ENCODE results near the gene MATN1. TPM values are rescaled to one million over a fixed set of nuclear protein-coding genes. Genes with fewer than 3 reads are reported as not detected.
A peak's percentile ranks its signal among the peaks of the same experiment; 100 is the strongest.

The MATN1 gene
- polyA plus RNA-seq, 1 donor (not counting 4 experiments of a cell fraction or from before 2014, with no cell fraction given) = 0.05 TPM

GRCh38 chr1:30701258-30701633, 22.1 kb downstream of the MATN1 start:
- Histone ChIP-seq H4K20me1 (ENCODE audit: control insufficient read depth, extremely low read depth, insufficient read depth, low read length) (no peaks in the 10 kb centered on the region), H3K79me2 (ENCODE audit: control insufficient read depth, insufficient read depth, low read length) (no peaks in the 10 kb centered on the region), H3K36me3 (ENCODE audit: control insufficient read depth in 2 of 2, extremely low read depth in 1 of 2, insufficient read depth in 2 of 2, low read length in 2 of 2) (no peaks in the 10 kb centered on the region), H3K9ac (ENCODE audit: control insufficient read depth, extremely low read depth, insufficient read depth, low read length) (no peak overlapping the region), H3K4me1 (ENCODE audit: control insufficient read depth, extremely low read depth, insufficient read depth, low read length) (peaks cover 25% of the 10 kb centered on the region), H2AFZ (ENCODE audit: control insufficient read depth, low read length) (peak overlapping the region; percentile 88), H3K27me3 (ENCODE audit: control insufficient read depth, extremely low read depth, insufficient read depth, low read length) (no peaks in the 10 kb centered on the region), H3K4me2 (ENCODE audit: control insufficient read depth, extremely low read depth, insufficient read depth, low read depth, low read length) (peak overlapping the region; percentile 65), H3K9me1 (ENCODE audit: control insufficient read depth, extremely low read depth, insufficient read depth, low read length) (no peaks in the 10 kb centered on the region), H3K9me3 (ENCODE audit: control insufficient read depth, low read depth, low read length) (no peaks in the 10 kb centered on the region), H3K4me3 (ENCODE audit: control insufficient read depth in 2 of 3, extremely low read depth in 1 of 3, insufficient read depth in 2 of 3, low read depth in 1 of 3, low read length in 3 of 3) (no peak overlapping the region), H3K27ac (ENCODE audit: control insufficient read depth, insufficient read depth, low read length) (peak overlapping the region; percentile 23)
- dilution Hi-C loops (cut with MboI; ENCODE audit: extremely low pct_ligation_motif_present, low sequenced_read_pairs) = no loop called here
- FAIRE-seq = peak; percentile 84
- peak in 1 of 3 experiments; percentile 4 for TF ChIP-seq CTCF (optimal IDR thresholded peaks at IDR 0.05 in 1 of 3, IDR thresholded peaks at IDR 0.05 in 1 of 3, conservative IDR thresholded peaks at IDR 0.05 in 1 of 3; ENCODE audit: extremely low read depth in 1 of 3, insufficient read depth in 2 of 3, low read length in 3 of 3)
- TF ChIP-seq EZH2 (IDR thresholded peaks at IDR 0.05; ENCODE audit: low read length) = no peak
- DNase-seq (ENCODE audit: low read depth, low spot score) = no peak

- Histone ChIP-seq H4K20me1 (ENCODE audit: control insufficient read depth, extremely low read depth, insufficient read depth, low read length) (no peaks in the 10 kb centered on the region), H3K9ac (ENCODE audit: control insufficient read depth, extremely low read depth, insufficient read depth, low read length) (no peak overlapping the region), H3K9me3 (ENCODE audit: control insufficient read depth, low read depth, low read length) (no peaks in the 10 kb centered on the region), H3K36me3 (ENCODE audit: control insufficient read depth in 2 of 2, extremely low read depth in 1 of 2, insufficient read depth in 2 of 2, low read length in 2 of 2) (no peaks in the 10 kb centered on the region), H3K79me2 (ENCODE audit: control insufficient read depth, insufficient read depth, low read length) (no peaks in the 10 kb centered on the region), H3K27ac (ENCODE audit: control insufficient read depth, insufficient read depth, low read length) (peak overlapping the region; percentile 23), H3K9me1 (ENCODE audit: control insufficient read depth, extremely low read depth, insufficient read depth, low read length) (no peaks in the 10 kb centered on the region), H3K4me3 (ENCODE audit: control insufficient read depth in 2 of 3, extremely low read depth in 1 of 3, insufficient read depth in 2 of 3, low read depth in 1 of 3, low read length in 3 of 3) (no peak overlapping the region), H2AFZ (ENCODE audit: control insufficient read depth, low read length) (peak overlapping the region; percentile 88), H3K4me2 (ENCODE audit: control insufficient read depth, extremely low read depth, insufficient read depth, low read depth, low read length) (peak overlapping the region; percentile 65), H3K27me3 (ENCODE audit: control insufficient read depth, extremely low read depth, insufficient read depth, low read length) (no peaks in the 10 kb centered on the region), H3K4me1 (ENCODE audit: control insufficient read depth, extremely low read depth, insufficient read depth, low read length) (peaks cover 25% of the 10 kb centered on the region)
- no peak for FAIRE-seq
- DNase-seq (ENCODE audit: low read depth, low spot score) = no peak
- dilution Hi-C loops (cut with MboI; ENCODE audit: extremely low pct_ligation_motif_present, low sequenced_read_pairs) = no loop called here
- no peak for TF ChIP-seq CTCF (optimal IDR thresholded peaks at IDR 0.05 in 1 of 3, IDR thresholded peaks at IDR 0.05 in 1 of 3, conservative IDR thresholded peaks at IDR 0.05 in 1 of 3; ENCODE audit: extremely low read depth in 1 of 3, insufficient read depth in 2 of 3, low read length in 3 of 3)
- no peak for TF ChIP-seq EZH2 (IDR thresholded peaks at IDR 0.05; ENCODE audit: low read length)
These were observed 22.7 kb downstream of the MATN1 start for GRCh38 chr1:30700528-30701257.

Measured in keratinocyte (primary cell).